ENCODE measurements around the gene VRK3. TPM values are rescaled to one million over a fixed set of nuclear protein-coding genes. Genes with fewer than 3 reads are reported as not detected.

The VRK3 gene
- total and polyA plus RNA-seq, 2 of the 4 experiments (the other 2 are of a cell fraction): 28.7 to 35.8 TPM

GRCh38 chr19:49929611-49930482, 95.3 kb downstream of the VRK3 start:
- ATAC-seq (ENCODE audit: low read depth) (peak; percentile 93), DNase-seq (peak; percentile 97)
- Histone ChIP-seq H3K4me1 (ENCODE audit: control insufficient read depth, insufficient read depth, low read length) (peaks cover 4% of the 10 kb centered on the region), H4K91ac (ENCODE audit: insufficient read depth, low read depth, low read length) (peak overlapping the region; percentile 93), H4K5ac (ENCODE audit: low read depth, low read length) (peak overlapping the region; percentile 71), H3K18ac (ENCODE audit: low read depth, low read length) (peak overlapping the region; percentile 79), H3K56ac (ENCODE audit: extremely low read depth, insufficient read depth, low read length) (peak overlapping the region; percentile 91), H3K4me3 (ENCODE audit: insufficient read depth, low read depth, low read length) (peak overlapping the region; percentile 80), H2AK9ac (replicated peaks; ENCODE audit: low read depth, low read length, poor library complexity) (peak overlapping the region; percentile 100), H3K9me3 (ENCODE audit: control insufficient read depth, insufficient read depth, low read length) (no peaks in the 10 kb centered on the region), H3K4ac (ENCODE audit: low read depth, low read length) (peak overlapping the region; percentile 97), H2BK20ac (ENCODE audit: low read depth, low read length) (peak overlapping the region; percentile 72; the same call in 1 of the 2 replicates), H4K20me1 (ENCODE audit: insufficient read depth, low read length) (peaks cover 10% of the 10 kb centered on the region; the same call in 1 of the 2 replicates), H2BK5ac (ENCODE audit: low read depth, low read length, poor library complexity, severe bottlenecking) (peak overlapping the region; percentile 92), H2AK5ac (ENCODE audit: low read depth, low read length) (peak overlapping the region; percentile 69), H2BK15ac (ENCODE audit: low read depth, low read length) (peak overlapping the region; percentile 77; the same call in 1 of the 3 replicates), H3K14ac (replicated peaks; ENCODE audit: low read depth, low read length) (peak overlapping the region; percentile 96), H3K27me3 (ENCODE audit: control insufficient read depth, insufficient read depth, low read length) (no peaks in the 10 kb centered on the region), H4K8ac (ENCODE audit: low read depth in 2 of 2, low read length in 2 of 2) (peak overlapping the region; percentile 82 to 98), H3K4me2 (ENCODE audit: low read depth, low read length) (peak overlapping the region; percentile 87), H2BK120ac (ENCODE audit: low read depth, low read length) (peak overlapping the region; percentile 91), H3K36me3 (ENCODE audit: control insufficient read depth, insufficient read depth, low read length) (peaks cover 13% of the 10 kb centered on the region), H3K9me1 (ENCODE audit: insufficient read depth, low read length) (peaks cover 14% of the 10 kb centered on the region), H3K9ac (ENCODE audit: low read depth, low read length) (peak overlapping the region; percentile 83), H3K27ac (ENCODE audit: insufficient read depth, low read length) (peak overlapping the region; percentile 75), H3K23ac (ENCODE audit: low read depth, low read length) (peak overlapping the region; percentile 88), H3K79me1 (ENCODE audit: low read depth in 1 of 2, low read length in 2 of 2) (peaks cover 16 to 38% of the 10 kb centered on the region in 2 experiments), H2AFZ (replicated peaks; ENCODE audit: low read length, poor library complexity) (peak overlapping the region; percentile 98)
- no TSS peak for BruUV-seq (replicated peaks)
- CTCF ChIA-PET: no interaction called here
- in situ Hi-C loops (cut with MboI; ENCODE audit: low sequenced_read_pairs) (loop anchor here (10.0 kb wide), 2 partner anchors 55 to 215 kb away; no protein-coding TSS in a partner anchor), intact Hi-C loops (cut with micrococcal nuclease) (no loop called here), dilution Hi-C loops (cut with HindIII; ENCODE audit: low sequenced_read_pairs, unreplicated experiment) (no loop called here)
- POLR2A ChIA-PET (ENCODE audit: unreplicated experiment): interaction anchor here (0.6 to 1.0 kb wide), 5 partner anchors 11 to 79 kb away, joined by 3 to 7 read pairs (median 5); no protein-coding TSS in a partner anchor
- WGBS, 2 experiments (ENCODE audit: extremely low coverage in 2 of 2, insufficient read length in 1 of 2): 8% methylated on average over 10 of the region's 43 CpGs; no CpG with 5 or more reads in 1 of the 2 experiments
- no peak for TF ChIP-seq CEBPB (IDR thresholded peaks at IDR 0.05; ENCODE audit: low read depth, low read length)
- TF ChIP-seq RFX5 (IDR thresholded peaks at IDR 0.05; ENCODE audit: low read depth, low read length): no peak
- peak; percentile 78; the same call in 1 of the 2 replicates for TF ChIP-seq MXI1 (IDR thresholded peaks at IDR 0.05; ENCODE audit: borderline replicate concordance, low read depth, low read length)
- no peak for TF ChIP-seq CTCF (conservative IDR thresholded peaks at IDR 0.05; ENCODE audit: low read depth, low read length)
- TF ChIP-seq USF2 (IDR thresholded peaks at IDR 0.05; ENCODE audit: low read depth, low read length): peak; percentile 31; the same call in 1 of the 2 replicates
- TF ChIP-seq RAD21 (IDR thresholded peaks at IDR 0.05; ENCODE audit: low read length): no peak
- TF ChIP-seq BHLHE40 (IDR thresholded peaks at IDR 0.05; ENCODE audit: low read depth, low read length): peak; percentile 69

Measured in IMR-90 (cell line).